Omental fat pad (tissue), 4 donors: Measurements from ENCODE around the gene SLC30A7. TPM values are rescaled to one million over a fixed set of nuclear protein-coding genes. Genes with fewer than 3 reads are reported as not detected.

Experiments
- ATAC-seq: fragments of 150-250 bp; one replicate; pipeline ENCODE4 v1.9.1; 2016; ENCODE audit warnings: mild to moderate bottlenecking, moderate library complexity; ENCODE audit not compliant: low FRiP score
- DNase-seq: peaks from one replicate; pipeline ENCODE4 v3.0.0-alpha.2; 2019; ENCODE audit warnings: low spot score
- CTCF ChIP-seq, 3 donors: fragments of 450-650 bp; IDR thresholded peaks; one replicate each; pipeline ENCODE4 v1.5.1; 2016 to 2017; ENCODE audit warnings: antibody characterized with exemption in 3 of 3, mild to moderate bottlenecking in 3 of 3, moderate library complexity in 2 of 3
- total RNA-seq, 4 donors: library from RNA; depleted of rRNA; stranded (reverse); fragments of >200 nt; gene quantifications; one replicate each; pipeline ENCODE4 v1.1.0, GENCODE V29; 2016

Gene SLC30A7
- total RNA-seq, 4 donors from 2014 or later = 20.6 to 47.4 (median 25.2) TPM

GRCh38 chr1:100861379-100861778 is 34.5 kb upstream of the SLC30A7 start:
- ATAC-seq (peak; percentile 75), DNase-seq (no peak)
- no peak for TF ChIP-seq CTCF (IDR thresholded peaks at IDR 0.05)

DNA sequence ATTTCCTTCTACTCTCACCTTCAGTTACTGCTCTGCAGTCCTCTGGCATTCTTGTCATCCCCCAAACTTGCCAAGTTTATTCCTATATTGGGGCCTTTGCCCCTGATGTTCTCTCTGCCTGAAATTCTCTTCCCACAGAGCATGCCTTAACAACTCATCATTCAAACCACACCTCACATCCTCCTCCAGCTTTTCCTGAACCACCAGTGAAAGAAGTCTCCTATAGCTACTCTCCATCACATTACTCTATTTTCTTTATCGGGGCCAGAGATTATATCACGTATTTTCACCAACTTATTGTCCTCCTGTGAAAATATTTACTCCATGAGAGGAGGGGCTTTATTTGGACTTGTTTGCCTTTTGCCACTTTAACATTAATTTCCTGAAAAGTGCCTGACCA is 33.3 kb upstream of the SLC30A7 start:
- ATAC-seq = no peak
- TF ChIP-seq CTCF (IDR thresholded peaks at IDR 0.05) = no peak
- no peak for DNase-seq

DNA sequence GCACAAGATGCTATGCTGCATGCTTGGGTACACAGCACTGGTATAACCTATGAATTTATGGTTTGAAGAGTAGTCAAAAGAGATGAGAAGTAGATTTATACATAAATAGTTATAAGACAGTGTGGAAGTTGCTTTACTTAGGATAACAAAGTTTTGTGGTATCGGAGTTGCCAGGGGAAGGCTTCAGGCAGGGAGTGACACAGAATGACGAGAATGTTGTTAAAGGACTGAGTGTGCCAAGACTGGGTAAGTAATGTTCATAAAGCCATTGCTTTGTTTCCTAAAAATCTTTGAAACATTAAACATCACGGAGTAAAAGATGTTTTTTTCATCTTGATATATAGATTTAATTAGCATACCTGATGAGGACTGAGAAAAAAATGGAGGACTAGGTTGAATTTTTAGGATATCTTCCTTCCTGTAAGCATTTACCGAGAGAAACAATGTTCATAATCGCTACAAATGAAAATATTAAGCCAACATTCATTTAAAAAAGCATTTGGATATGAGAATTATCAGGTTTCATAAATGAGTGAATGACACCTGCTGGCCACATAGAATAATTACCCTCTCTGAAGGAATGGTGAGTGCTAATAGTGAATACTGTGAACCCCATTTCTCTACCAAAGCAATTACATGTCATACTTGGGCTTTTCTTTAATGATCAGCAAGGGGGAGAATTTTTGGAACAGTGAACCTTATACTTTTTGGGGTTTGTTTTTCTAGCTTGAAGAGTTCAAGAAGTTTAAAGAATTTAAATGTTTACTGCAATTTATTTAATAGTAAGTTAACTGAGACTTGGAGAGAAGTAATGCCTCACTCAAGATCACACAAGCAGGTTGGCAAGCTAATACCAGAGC is 29.6 kb upstream of the SLC30A7 start:
- peak; percentile 57 for ATAC-seq
- TF ChIP-seq CTCF (IDR thresholded peaks at IDR 0.05) = no peak
- no peak for DNase-seq

- ATAC-seq = no peak
- TF ChIP-seq CTCF (IDR thresholded peaks at IDR 0.05) = no peak
Observed at GRCh38 chr1:100866901-100867206, 29.0 kb upstream of the SLC30A7 start.

DNA sequence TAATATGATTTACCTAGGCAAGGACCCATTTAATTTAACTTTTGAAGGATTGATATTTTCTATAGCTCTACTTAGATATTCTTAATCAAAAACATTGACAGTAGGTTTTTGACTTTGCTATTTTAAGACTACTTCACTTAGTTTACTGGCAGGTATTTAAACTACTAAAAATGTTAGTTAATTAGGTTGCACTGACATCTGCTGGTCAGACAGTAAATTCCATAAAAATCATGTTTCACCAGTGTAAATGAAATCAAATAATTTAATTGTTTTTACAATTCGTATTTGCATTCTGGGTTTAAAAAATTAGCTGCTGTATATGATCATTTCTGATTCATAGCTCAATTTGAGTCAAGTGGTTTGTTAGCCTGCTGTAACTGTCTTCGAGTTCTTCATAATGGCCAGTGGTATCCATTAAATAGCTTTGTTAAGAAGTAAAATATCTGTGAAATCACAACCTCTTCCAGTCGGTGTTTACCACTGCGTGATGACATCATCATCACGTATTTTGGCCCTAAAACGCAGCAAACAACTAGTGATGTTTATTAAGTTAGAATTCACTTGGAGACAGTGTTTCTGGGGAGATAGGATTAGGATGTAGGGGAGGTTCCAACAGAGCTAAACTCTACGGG is 27.4 kb upstream of the SLC30A7 start:
- ATAC-seq (no peak), DNase-seq (no peak)
- TF ChIP-seq CTCF (IDR thresholded peaks at IDR 0.05) = peak in 1 of 3 donors; percentile 25

More at GRCh38 chr1:100866901-100867206, 29.0 kb upstream of the SLC30A7 start:
- DNase-seq = no peak

GRCh38 chr1:100869996-100870395 is 25.9 kb upstream of the SLC30A7 start:
- ATAC-seq = no peak
- no peak for TF ChIP-seq CTCF (IDR thresholded peaks at IDR 0.05)
- no peak for DNase-seq

- no peak for ATAC-seq
- no peak for TF ChIP-seq CTCF (IDR thresholded peaks at IDR 0.05)
Observed at GRCh38 chr1:100874433-100874832, 21.5 kb upstream of the SLC30A7 start.

More at GRCh38 chr1:100874433-100874832, 21.5 kb upstream of the SLC30A7 start:
- no peak for DNase-seq
